Activated CD4-positive, alpha-beta T cell treated with anti-CD3 and anti-CD28 coated beads, Interleukin-10, Interleukin-2, amounts not matched to agents 100 ng/mL and 50 ng/mL, durations not matched to agents 16 hours and 8 hours (primary cell): Measurements from ENCODE around the gene PLPP7.
"Not testable (repeated sequence)": the region's sequence is repeated elsewhere in the genome, so short reads cannot be mapped to it uniquely, and the experiment has no call there.

ENCODE experiments used
- DNase-seq: peaks from one replicate; pipeline ENCODE4 v3.0.0-alpha.2; 2020

Gene PLPP7

DNA sequence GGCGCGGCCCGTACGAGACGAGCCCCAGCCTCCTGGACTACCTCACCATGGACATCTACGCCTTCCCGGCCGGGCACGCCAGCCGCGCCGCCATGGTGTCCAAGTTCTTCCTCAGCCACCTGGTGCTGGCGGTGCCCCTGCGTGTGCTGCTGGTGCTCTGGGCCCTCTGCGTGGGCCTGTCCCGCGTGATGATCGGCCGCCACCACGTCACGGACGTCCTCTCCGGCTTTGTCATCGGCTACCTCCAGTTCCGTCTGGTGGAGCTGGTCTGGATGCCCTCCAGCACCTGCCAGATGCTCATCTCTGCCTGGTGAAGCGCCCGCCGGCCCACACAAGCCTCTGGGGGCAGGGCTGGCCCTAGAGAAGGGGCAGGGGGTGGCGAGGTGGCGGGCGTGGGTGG is 18.5 kb downstream of the PLPP7 start:
- DNase-seq, result no peak

- DNase-seq, result no peak
These were observed 18.9 kb downstream of the PLPP7 start for GRCh38 chr9:131308452-131308851.

GRCh38 chr9:131308906-131309529 is 19.5 kb downstream of the PLPP7 start:
- DNase-seq, result no peak

GRCh38 chr9:131309530-131310276 is 20.2 kb downstream of the PLPP7 start:
- DNase-seq, result no peak

DNA sequence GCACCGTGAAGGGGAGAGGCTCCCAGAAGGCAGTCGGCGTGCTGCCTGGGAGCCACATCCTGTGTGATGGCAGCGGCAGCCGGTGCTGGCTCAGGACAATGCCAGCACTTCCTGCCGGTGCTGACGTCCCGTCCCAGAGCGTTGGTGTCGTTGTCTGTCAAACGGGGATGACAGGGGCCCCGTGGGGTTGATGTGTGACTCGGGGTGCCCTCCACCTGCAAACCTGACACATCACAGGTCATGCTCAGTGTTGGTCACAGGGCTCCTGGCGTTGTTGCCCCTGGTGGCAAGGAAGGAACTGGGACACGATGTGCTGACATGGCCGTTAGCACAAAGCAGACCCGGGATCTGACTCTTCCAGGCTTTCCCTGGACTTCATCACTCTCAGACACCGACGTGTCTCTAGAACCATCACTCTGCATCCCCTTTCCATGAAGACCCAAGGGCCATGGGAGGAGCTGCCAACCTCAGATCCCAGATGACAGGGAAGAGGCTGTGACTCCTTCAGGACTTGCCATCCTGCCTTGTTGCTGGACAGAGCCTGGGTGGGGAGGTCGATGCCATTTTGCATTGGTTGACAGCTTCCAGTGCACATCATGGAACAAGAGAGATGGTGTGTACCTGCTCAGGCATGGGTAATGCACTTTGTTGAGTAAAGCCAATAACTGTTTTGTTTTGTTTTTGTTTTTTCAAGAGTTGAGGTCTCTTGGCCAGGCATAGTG is 21.5 kb downstream of the PLPP7 start:
- DNase-seq, result peak; percentile 68

GRCh38 chr9:131312246-131312645 is 22.7 kb downstream of the PLPP7 start:
- DNase-seq, result no peak

- DNase-seq, result no peak
These were observed 23.6 kb downstream of the PLPP7 start for GRCh38 chr9:131312822-131313770.

GRCh38 chr9:131318231-131319085 is 28.9 kb downstream of the PLPP7 start:
- DNase-seq, result no peak

DNA sequence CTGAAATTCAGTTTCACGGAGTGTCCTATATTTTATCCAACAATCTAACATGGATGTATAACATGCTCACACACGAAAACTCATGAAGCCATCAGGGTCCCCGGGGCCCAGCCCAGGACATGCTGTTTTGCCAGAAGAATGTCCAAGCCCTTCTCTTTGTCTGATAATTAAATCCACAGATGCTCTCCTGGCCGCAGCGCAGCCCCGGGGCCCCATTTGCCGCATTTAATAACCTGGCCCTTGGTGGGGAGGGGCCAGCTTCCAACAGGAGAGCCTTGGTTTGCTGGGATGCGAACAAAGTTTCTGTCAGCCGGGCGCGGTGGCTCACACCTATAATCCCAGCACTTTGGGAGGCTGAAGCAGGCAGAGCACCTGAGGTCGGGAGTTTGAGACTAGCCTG is 30.0 kb downstream of the PLPP7 start:
- DNase-seq, result no peak

DNA sequence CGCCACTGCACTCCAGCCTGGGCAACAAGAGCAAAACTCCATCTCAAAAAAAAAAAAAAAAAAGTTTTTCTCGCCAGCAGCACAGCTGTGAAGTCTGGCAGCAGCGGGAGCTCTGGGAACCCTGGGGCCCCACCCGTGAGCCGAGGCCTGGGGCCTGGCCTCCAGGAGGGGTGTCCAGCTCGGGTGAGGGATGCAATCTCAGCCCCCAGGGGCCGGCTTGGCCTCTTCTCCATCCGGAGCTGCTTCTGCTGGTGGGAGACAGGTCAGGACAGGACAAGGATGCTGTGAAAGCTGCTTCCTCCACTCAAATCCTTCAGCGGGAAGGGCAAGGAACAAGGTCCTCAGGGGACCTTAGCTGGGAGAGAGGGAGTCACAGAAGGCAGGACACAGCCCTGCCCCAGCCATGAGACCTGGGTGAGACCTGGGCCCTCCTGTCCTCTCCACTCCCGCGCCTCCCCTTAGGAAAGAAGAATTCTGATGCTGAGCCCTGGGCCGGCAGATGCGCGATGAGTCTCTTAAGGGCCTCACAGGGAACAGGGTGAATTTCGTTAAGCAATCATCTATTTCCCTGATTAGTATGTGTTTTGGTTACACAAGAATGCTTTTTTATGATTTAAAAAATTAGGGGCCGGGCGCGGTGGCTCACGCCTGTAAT is 30.6 kb downstream of the PLPP7 start:
- DNase-seq, result no peak

DNA sequence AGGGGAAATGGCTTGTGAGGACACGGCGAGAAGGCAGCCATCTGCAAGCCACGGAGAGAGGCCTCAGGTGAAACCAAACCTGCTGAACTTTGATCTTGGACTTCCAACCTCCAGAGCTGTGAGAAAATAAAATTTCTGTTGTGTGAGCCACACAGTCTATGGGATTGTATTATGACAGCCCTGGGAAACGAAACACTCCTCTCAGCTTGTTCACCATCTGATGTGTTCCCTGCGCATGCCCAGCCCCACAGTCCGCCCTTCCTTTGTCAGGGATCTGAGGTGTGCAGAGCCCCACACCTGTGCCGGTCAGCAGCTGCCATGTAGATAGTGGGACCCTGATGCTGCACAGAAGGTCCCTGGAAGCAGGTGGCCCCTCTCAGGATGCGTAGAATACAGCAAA is 34.1 kb downstream of the PLPP7 start:
- DNase-seq, result no peak

DNA sequence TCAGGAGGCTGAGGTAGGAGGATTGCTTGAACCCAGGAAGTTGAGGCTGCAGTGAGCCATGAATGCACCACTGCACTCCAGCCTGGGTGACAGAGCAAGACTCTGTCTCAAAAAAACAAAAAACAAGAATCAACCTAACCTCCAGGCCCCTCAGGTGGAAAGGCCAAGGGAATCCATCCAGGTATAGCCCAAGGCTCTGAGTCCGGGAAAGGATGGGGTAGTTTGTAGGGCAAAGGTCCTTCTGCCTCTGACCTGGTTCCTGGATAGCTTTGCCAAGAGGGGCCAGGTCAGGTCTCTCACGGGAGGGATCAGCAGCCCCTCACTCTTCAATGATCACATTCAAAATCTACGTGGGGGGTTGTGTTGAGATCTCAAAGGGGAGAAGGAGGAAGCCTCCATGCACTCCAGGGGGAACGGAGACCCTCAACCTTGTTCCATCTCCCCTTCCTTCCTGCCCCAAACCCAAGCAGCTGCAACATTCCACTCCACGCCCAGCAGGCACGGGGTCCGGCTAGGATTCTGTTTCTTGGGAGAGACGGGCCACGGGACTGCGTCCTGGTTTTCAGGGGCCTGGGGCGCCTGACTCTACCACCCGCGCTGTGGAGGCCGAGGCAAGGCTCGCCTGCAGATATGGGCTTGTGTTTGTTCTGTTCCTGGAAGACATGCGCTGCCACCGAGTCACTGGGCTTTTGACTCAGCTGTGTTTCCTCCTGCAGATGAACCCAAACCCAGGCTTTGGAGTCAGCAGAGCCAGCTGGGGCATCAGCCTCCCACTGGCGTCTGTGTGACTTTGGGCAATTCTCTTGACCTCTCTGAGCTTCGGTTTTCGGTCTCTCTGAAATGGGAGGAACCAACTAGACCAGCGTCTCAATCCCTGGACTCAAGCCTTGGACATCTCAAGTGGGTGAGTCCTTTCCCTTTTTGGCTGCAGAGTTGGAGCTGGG is 35.5 kb downstream of the PLPP7 start:
- no peak for DNase-seq

GRCh38 chr9:131329241-131329641 is 39.7 kb downstream of the PLPP7 start:
- no peak for DNase-seq

DNA sequence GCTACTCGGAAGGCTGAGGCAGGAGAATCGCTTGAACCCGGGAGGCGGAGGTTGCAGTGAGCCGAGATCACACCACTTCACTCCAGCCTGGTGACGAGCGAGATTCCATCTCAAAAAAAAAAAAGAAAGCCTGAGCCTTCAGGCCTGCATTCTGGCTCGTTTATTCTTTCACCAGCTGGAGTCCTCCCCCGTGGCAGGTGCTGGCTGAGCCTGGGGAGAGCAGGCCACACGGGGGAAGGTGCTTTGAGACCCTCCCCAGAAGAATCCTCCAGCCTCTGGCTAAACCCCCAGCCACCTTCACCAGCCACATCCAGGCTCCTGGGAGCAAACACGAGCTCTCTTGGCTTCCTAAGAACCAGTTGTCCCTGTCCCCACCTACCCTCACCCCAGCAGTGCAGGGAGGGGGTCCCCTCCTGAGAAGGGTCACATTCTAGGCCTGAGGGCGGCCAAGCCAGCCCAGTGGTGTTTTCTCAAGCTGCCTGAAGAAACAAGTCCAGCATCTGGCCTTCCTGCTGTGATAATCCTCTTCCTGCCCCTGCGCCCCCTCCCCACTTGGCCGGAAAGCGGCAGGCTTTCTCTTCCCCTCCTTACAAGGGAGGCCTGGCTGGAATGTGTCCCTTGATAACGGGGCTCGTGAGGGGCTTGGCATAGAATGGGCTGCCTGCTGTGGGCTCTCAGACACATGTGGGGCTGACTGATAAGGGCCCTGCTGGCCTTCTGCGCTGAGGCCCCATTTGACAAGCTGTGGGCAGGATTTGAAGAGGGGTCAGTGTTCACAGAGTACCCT is 41.5 kb downstream of the PLPP7 start:
- DNase-seq, result no peak

GRCh38 chr9:131331996-131332395 is 42.5 kb downstream of the PLPP7 start:
- DNase-seq, result not testable (repeated sequence)

DNA sequence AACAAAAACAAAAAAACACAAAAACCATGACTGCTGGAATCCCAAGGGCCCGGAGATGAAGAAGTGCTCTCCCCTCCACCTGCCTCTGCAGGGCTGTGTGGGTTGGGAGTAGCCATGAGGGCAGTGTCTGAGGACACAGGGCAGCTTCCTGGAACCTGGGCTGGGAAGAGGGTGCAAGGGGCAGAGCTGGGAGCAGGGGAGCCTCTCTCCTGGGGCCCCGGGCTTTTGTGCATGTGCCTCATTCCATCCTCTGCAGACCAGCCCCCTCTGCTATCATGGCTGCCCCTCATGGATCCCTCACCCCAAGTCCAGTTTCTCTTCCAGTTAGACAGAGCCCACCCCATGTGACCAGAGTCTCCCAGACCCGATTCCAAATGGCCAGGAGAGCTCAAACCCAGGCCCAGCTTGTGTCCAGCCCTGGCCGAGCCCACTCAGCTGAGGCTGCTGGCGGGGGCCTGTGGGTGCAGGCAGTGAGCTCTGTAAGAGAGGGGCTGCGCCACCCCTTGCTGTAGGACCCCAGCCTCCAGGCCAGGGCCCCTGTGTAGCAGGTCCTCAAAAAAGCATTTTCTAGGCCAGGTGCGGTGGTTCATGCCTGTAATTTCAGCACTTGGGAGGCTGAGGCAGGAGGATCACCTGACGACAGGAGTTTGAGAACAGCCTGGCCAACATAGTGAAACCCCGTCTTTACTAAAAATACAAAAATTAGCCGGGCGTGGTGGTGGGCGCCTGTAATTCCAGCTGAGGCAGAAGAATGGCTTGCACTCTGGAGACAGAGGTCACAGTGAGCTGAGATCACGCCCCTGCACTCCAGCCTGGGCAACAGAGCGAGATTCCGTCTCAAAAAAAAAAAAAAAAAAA is 44.5 kb downstream of the PLPP7 start:
- no peak for DNase-seq

- DNase-seq, result no peak
These were observed 45.3 kb downstream of the PLPP7 start for GRCh38 chr9:131334629-131335367.

DNA sequence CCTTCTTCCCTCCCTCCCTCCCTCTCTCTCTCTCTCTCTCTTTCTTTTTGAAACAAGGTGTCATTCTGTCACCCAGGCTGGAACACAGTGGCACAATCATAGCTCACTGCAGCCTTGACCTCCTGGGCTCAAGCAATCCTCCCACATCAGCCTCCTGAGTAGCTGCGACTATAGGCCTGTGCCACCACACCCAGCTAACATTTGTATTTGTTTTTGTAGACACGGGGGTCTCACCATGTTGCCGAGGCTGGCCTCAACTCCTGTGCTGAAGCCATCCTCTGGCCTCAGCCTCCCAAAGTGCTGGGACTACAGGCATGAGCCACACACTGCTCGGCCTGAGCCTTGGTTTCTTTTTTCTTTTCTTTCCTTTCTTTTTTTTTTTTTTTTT is 45.8 kb downstream of the PLPP7 start:
- DNase-seq, result no peak
